ENCODE results near the gene PCNX4.

The PCNX4 gene

DNA sequence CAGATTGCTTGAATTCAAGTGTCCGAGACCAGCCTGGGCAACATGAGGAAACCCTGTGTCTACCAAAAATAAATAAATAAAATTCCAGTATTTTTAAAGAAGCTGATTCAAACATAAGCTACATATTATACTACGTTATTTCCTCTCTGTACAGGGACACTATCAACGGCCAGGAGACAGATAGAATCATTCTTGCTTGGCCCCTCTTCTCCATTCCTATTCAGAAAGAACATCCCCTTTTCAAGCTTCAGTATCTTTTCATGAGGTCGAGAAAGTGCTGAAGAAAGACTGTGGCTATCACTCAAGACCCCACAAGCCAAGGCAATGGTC lies 73.8 kb downstream of the PCNX4 start:
- peak overlapping the region; percentile 86 for H3K4me3 ChIP-seq (ENCODE audit: low read length)
- DNase-seq (ENCODE audit: low read depth, low spot score), result no peak

DNA sequence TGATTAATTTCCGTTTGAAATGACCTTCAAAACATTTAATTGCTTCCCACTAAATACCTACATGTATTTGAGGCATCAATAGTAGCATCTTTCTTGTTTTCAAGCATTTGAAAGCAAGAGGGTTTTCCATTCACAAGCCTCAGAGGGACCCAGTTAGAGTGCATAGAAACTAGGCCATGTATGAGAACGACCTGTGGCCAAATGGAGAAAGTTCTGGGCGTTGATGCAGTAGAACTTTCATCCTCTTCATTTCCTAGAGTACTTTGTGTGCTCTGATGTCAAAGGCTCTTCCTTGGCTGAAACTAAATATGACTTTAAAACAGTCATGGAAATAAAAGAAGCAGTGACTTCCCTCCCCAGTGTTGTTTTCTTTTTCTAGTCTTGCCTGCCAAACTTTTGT lies 74.4 kb downstream of the PCNX4 start:
- no peak for DNase-seq (ENCODE audit: low read depth, low spot score)
- H3K4me3 ChIP-seq (ENCODE audit: low read length), result no peak overlapping the region

- DNase-seq (ENCODE audit: low read depth, low spot score), result no peak
- H3K4me3 ChIP-seq (ENCODE audit: low read length), result no peak overlapping the region
Observed at GRCh38 chr14:60169722-60170121, 78.0 kb downstream of the PCNX4 start.

GRCh38 chr14:60170948-60171347 lies 79.2 kb downstream of the PCNX4 start:
- no peak overlapping the region for H3K4me3 ChIP-seq (ENCODE audit: low read length)
- DNase-seq (ENCODE audit: low read depth, low spot score), result no peak

GRCh38 chr14:60171690-60172089 lies 80.0 kb downstream of the PCNX4 start:
- no peak for DNase-seq (ENCODE audit: low read depth, low spot score)
- H3K4me3 ChIP-seq (ENCODE audit: low read length), result no peak overlapping the region

DNA sequence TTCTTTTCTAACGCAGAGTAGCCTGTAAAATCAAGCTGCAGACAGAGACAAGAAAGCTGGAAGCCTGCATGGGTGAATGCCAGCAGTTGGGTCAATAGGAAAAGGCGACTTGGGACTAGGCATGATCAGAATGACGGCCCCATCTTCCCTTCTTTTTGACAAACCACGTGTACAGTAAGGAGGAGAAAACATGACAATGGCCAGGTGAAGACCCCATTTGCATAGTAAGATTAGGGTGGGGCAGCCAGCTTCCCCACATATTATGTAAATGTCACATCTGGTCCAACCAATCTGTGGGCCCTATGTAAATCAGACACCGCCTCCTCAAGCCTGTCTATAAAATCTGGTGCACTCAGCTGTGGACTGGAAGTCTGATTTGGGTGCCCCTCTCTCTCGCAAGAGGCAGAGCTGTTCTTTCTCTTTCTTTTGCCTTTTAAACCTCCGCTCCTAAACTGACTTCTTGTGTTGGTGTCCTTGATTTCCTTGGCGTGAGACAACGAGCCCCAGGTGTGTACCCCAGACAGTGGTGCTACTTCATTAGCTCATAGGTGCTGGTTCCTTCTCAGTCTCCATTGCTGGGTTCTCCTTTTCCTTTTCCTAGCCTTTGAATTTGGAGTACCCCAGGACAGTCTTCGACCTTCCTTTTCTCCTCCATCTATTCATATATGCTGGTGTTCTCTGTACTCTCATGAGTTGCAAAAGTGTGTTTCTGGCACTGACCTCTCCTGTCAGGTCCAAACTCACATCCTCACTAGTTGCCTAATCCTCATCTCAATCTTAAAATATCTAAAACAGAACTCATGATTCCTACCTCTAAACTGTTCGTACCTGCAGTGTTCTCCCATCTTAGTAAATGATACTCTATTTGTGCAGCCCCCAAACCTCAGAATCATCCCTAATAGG lies 82.9 kb downstream of the PCNX4 start:
- no peak overlapping the region for H3K4me3 ChIP-seq (ENCODE audit: low read length)
- DNase-seq (ENCODE audit: low read depth, low spot score), result no peak

- no peak for DNase-seq (ENCODE audit: low read depth, low spot score)
- no peak overlapping the region for H3K4me3 ChIP-seq (ENCODE audit: low read length)
Observed at GRCh38 chr14:60175255-60175902, 83.7 kb downstream of the PCNX4 start.

DNA sequence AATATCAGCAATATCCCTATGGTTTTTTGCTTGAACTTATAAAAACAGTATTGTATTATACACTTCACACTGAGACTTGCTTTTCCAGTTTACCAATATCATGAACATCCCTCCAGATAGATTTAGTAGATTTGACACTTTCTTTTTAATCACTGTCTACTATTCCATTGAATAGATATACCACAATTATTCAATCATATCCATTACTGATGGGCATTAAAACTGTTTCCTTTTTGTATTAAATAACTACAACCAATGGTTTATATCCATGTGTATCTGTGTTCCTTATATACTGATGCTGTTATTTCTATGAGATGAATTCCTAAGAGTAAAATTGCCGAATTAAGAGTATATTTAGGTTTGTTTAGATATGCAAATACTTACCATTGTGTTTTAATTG lies 86.4 kb downstream of the PCNX4 start:
- no peak for DNase-seq (ENCODE audit: low read depth, low spot score)
- no peak overlapping the region for H3K4me3 ChIP-seq (ENCODE audit: low read length)

DNA sequence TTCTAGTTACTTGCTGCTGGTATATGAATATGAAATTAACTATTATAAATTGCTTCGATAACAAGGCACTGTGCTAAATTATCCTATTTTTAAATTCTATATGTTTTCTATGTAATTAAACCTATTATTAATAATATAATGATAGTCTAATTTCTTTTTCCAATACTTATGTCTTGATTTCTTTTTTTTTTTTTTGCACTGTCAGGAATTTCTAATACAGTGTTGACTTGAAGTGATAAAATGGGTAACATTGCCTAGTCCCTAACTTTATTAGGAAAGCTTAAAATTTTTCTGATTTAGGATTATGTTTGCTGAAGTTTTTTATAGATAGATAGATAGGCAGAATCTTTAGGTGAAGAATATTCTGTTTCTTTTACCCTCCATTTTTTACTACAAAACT lies 87.1 kb downstream of the PCNX4 start:
- no peak for DNase-seq (ENCODE audit: low read depth, low spot score)
- no peak overlapping the region for H3K4me3 ChIP-seq (ENCODE audit: low read length)

GRCh38 chr14:60179431-60179869 lies 87.7 kb downstream of the PCNX4 start:
- no peak overlapping the region for H3K4me3 ChIP-seq (ENCODE audit: low read length)
- DNase-seq (ENCODE audit: low read depth, low spot score), result no peak

GRCh38 chr14:60183138-60183537 lies 91.4 kb downstream of the PCNX4 start:
- no peak for DNase-seq (ENCODE audit: low read depth, low spot score)
- no peak overlapping the region for H3K4me3 ChIP-seq (ENCODE audit: low read length)

DNA sequence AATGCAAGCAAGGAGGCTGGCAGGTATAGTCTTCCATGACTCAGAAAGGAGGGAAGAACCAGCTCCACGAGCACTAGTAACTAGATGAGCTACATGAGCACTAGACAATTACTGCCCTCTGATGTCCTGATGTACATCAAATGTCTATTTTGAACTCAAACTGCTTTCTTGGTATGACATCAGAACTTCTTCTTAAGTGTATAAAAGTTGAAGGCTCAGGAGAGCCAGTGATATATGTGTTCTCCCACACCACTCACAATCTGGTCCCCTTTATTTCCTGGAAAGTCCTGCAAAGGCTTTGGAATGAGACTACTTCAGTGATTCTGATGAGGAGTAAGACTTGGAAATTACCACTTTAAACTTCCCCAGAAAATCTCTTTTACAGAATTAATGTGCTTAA lies 92.0 kb downstream of the PCNX4 start:
- peak overlapping the region; percentile 36; the same call in 1 of the 2 replicates for H3K4me3 ChIP-seq (ENCODE audit: low read length)
- no peak for DNase-seq (ENCODE audit: low read depth, low spot score)

GRCh38 chr14:60184146-60184904 lies 92.6 kb downstream of the PCNX4 start:
- peak; percentile 73 for DNase-seq (ENCODE audit: low read depth, low spot score)
- peak overlapping the region; percentile 36 for H3K4me3 ChIP-seq (ENCODE audit: low read length)

GRCh38 chr14:60184905-60185555 lies 93.3 kb downstream of the PCNX4 start:
- H3K4me3 ChIP-seq (ENCODE audit: low read length), result no peak overlapping the region
- no peak for DNase-seq (ENCODE audit: low read depth, low spot score)

GRCh38 chr14:60188115-60188514 lies 96.4 kb downstream of the PCNX4 start:
- no peak for DNase-seq (ENCODE audit: low read depth, low spot score)

GRCh38 chr14:60188696-60189095 lies 97.0 kb downstream of the PCNX4 start:
- no peak overlapping the region for H3K4me3 ChIP-seq (ENCODE audit: low read length)
- DNase-seq (ENCODE audit: low read depth, low spot score), result no peak

More at GRCh38 chr14:60188115-60188514, 96.4 kb downstream of the PCNX4 start:
- H3K4me3 ChIP-seq (ENCODE audit: low read length), result no peak overlapping the region

GRCh38 chr14:60189923-60190840 lies 98.5 kb downstream of the PCNX4 start:
- DNase-seq (ENCODE audit: low read depth, low spot score), result no peak
- no peak overlapping the region for H3K4me3 ChIP-seq (ENCODE audit: low read length)

GRCh38 chr14:60195179-60195810 lies 103.6 kb downstream of the PCNX4 start:
- H3K4me3 ChIP-seq (ENCODE audit: low read length), result no peak overlapping the region
- DNase-seq (ENCODE audit: low read depth, low spot score), result peak; percentile 42

Data from Jurkat, Clone E6-1 (cell line).